NCI-H1417 treated with DMSO at 0.1 percent for 48 hours (cell line): Measurements from ENCODE around the gene PPP2R2C.

Experiments used
- DNase-seq: peaks from one replicate; lab custom pipeline; 2025; lab: John Stamatoyannopoulos, UW

The PPP2R2C gene

GRCh38 chr4:6307230-6307629, 165.2 kb downstream of the PPP2R2C start:
- no peak for DNase-seq

GRCh38 chr4:6306299-6306698, 166.1 kb downstream of the PPP2R2C start:
- no peak for DNase-seq

GRCh38 chr4:6303943-6304342, 168.5 kb downstream of the PPP2R2C start:
- no peak for DNase-seq

DNA sequence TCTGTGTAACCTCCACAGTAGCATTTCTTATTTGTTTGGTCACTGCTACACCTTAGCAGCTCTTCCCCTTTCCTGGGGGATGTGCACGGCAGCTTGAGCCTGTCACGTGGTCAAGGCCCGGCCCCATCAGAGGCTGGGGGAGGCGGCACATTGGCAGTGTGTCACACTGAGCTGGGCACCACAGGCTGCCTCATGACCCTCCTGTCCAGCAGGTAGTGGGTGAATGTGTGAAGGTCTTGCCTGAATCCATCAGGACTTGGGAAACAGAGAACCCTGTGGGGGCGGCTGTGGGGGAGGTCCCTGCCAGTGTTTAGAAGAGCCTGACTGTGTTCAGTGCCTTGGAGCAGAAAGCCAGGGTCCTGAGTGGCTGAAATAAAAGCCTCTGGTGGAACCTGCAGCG, 169.5 kb downstream of the PPP2R2C start:
- no peak for DNase-seq

GRCh38 chr4:6301732-6302442, 170.5 kb downstream of the PPP2R2C start:
- DNase-seq: no peak

DNA sequence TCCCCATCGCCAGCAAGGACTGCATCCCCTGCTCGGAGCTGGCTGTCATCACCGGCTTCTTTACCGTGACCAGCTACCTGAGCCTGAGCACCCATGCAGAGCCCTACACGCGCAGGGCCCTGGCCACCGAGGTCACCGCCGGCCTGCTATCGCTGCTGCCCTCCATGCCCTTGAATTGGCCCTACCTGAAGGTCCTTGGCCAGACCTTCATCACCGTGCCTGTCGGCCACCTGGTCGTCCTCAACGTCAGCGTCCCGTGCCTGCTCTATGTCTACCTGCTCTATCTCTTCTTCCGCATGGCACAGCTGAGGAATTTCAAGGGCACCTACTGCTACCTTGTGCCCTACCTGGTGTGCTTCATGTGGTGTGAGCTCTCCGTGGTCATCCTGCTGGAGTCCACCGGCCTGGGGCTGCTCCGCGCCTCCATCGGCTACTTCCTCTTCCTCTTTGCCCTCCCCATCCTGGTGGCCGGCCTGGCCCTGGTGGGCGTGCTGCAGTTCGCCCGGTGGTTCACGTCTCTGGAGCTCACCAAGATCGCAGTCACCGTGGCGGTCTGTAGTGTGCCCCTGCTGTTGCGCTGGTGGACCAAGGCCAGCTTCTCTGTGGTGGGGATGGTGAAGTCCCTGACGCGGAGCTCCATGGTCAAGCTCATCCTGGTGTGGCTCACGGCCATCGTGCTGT, 171.2 kb downstream of the PPP2R2C start:
- DNase-seq: no peak

DNA sequence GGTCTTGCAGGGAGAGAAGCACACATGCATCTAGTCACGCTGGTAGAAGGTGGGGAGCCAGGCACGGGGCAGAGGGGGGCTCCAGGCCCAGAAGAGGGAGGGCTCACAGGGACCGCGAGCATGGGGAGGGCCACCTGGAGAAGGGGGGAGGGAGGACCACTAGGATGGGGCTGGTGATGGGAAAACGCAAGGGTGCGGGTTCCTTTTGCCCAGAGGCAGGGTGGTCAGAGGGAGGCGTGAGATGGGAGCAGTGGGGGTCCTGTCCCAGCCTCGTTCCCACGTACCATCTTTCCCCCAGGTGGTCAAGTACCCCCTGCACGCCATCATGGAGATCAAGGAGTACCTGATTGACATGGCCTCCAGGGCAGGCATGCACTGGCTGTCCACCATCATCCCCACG, 172.1 kb downstream of the PPP2R2C start:
- DNase-seq: no peak

DNA sequence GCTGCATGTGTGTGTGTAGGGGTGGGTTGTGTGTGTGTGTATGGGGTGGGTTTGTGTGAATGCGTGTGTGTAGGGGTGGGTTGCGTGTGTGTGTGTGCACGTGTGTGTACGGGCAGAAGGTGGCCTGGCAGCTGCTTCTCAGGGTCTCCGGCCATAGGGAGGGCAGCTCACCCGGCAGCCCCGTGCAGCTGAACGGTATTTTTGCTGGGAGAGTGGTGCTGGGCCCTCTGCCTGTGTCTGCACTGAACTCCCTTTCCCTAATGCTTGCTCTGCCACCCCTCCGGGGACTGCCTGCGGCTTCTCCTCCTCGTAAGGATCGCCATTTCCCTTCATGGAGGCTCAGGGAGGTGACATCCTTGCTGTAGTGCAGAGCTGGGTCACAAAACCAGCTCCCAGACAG, 172.5 kb downstream of the PPP2R2C start:
- no peak for DNase-seq

GRCh38 chr4:6298852-6299251, 173.6 kb downstream of the PPP2R2C start:
- DNase-seq: no peak

GRCh38 chr4:6298035-6298434, 174.4 kb downstream of the PPP2R2C start:
- no peak for DNase-seq

- no peak for DNase-seq
Measured at GRCh38 chr4:6297266-6297815, 175.1 kb downstream of the PPP2R2C start.

GRCh38 chr4:6296026-6296425, 176.4 kb downstream of the PPP2R2C start:
- no peak for DNase-seq

DNA sequence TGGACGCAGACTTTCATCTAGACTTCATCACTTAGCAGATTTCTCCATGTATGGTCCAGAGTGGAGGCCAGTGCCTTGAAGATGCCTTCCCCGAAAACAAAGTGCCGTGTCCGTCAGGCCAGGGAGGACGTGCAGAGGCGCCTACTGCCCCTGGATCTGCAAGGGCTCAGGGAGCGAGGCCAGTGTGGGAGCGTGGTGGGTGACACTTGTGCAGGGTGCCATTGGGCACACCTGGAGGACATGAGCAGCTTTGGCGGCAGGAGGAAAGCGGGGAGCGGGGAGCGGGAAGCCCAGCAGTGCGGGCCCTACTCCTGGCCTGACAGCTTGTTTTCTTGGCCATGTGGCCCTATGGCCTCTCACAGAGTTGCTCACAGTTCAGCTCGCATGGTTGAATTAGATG, 176.9 kb downstream of the PPP2R2C start:
- no peak for DNase-seq

GRCh38 chr4:6294705-6295421, 177.6 kb downstream of the PPP2R2C start:
- DNase-seq: no peak

- DNase-seq: no peak
Measured at GRCh38 chr4:6293661-6294060, 178.8 kb downstream of the PPP2R2C start.

- DNase-seq: no peak
Measured at GRCh38 chr4:6293097-6293445, 179.3 kb downstream of the PPP2R2C start.

- DNase-seq: no peak
Measured at GRCh38 chr4:6292376-6293096, 179.9 kb downstream of the PPP2R2C start.

DNA sequence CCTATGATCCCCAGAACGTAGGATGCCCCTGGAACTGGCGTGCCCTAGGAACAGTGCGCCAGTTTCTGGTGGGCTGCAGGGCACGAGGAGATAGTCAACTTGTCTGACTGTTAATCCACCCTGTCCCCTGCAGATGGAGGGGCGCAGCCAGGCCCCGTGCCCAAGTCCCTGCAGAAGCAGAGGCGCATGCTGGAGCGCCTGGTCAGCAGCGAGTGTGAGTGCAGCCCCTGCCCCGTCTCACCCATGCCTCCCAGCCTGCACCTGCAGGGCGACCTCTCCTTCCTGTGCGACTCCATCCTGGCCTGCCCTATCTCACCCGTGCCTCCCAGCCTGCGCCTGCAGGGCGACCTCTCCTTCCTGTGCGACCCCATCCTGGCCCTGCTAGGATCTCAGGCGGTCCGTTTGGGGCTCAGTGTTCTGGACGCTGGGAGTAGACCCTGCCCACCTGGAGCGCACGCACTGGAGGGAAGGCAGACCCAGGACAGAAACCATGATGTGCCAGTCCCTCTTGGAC, 180.6 kb downstream of the PPP2R2C start:
- DNase-seq: no peak

GRCh38 chr4:6290769-6291547, 181.5 kb downstream of the PPP2R2C start:
- DNase-seq: no peak

DNA sequence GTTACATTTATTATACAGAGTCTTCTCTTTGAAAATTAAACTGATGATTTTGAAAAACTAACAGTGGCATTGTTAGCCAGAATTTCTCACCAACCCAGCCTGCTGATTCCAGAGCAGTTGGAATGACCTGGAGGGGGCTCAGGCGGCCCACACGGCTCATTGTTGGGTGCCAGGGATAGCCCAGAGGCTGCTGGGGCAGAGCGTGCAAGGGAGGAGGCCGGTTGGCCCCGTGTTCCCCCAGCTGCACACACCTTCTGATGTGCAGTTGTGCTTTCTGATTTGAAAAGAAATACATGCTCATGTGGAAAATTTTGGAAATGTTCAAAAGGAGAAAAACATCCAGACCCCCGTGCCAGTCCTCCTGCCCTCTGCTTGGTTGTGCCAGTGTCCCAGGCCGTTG, 182.2 kb downstream of the PPP2R2C start:
- no peak for DNase-seq

- DNase-seq: no peak
Measured at GRCh38 chr4:6288871-6289270, 183.5 kb downstream of the PPP2R2C start.
